ENCODE results near the gene HIBADH.

HIBADH gene

GRCh38 chr7:27662490-27663205 is at the start of gene HIBADH:
HIBADH (minus strand) TSS chr7:27662883; CDS start chr7:27662788, 95 bp downstream.
- Histone ChIP-seq H3K36me3 (ENCODE audit: control insufficient read depth in 2 of 2, insufficient read depth in 2 of 2, low read length in 2 of 2) (no peaks in the 10 kb centered on the region), H3K9ac (ENCODE audit: low read depth in 1 of 2, low read length in 2 of 2) (peak within 1 kb of the TSS; percentile 76 to 92), H3K27me3 (ENCODE audit: control insufficient read depth in 2 of 2, insufficient read depth in 2 of 2, low read length in 2 of 2) (no peaks in the 10 kb centered on the region), H3K27ac (ENCODE audit: low read depth in 2 of 2, low read length in 2 of 2) (peak within 1 kb of the TSS; percentile 72 to 88), H3K4me3 (ENCODE audit: low read length in 2 of 2) (peak within 1 kb of the TSS; percentile 86 to 92), H3K9me3 (ENCODE audit: control insufficient read depth in 2 of 2, low read length in 2 of 2) (no peaks in the 10 kb centered on the region), H3K4me1 (ENCODE audit: control insufficient read depth in 2 of 2, insufficient read depth in 2 of 2, low read length in 2 of 2) (peaks cover 5 to 10% of the 10 kb centered on the region in 2 donors)

GRCh38 chr7:27712217-27712616 is 49.5 kb upstream of the HIBADH start:
- H3K9ac ChIP-seq (ENCODE audit: low read depth in 1 of 2, low read length in 2 of 2): no peak overlapping the region
- H3K9me3 ChIP-seq (ENCODE audit: control insufficient read depth in 2 of 2, low read length in 2 of 2): no peaks in the 10 kb centered on the region
- no peaks in the 10 kb centered on the region for H3K27me3 ChIP-seq (ENCODE audit: control insufficient read depth in 2 of 2, insufficient read depth in 2 of 2, low read length in 2 of 2)
- H3K4me1 ChIP-seq (ENCODE audit: control insufficient read depth in 2 of 2, insufficient read depth in 2 of 2, low read length in 2 of 2): peaks cover 0 to 3% of the 10 kb centered on the region in 2 donors
- H3K4me3 ChIP-seq (ENCODE audit: low read length in 2 of 2): no peak overlapping the region
- H3K27ac ChIP-seq (ENCODE audit: low read depth in 2 of 2, low read length in 2 of 2): no peak overlapping the region
- H3K36me3 ChIP-seq (ENCODE audit: control insufficient read depth in 2 of 2, insufficient read depth in 2 of 2, low read length in 2 of 2): no peaks in the 10 kb centered on the region

GRCh38 chr7:27709137-27710075 is 46.7 kb upstream of the HIBADH start:
- peaks cover 0 to 2% of the 10 kb centered on the region in 2 donors for H3K4me1 ChIP-seq (ENCODE audit: control insufficient read depth in 2 of 2, insufficient read depth in 2 of 2, low read length in 2 of 2)
- H3K9ac ChIP-seq (ENCODE audit: low read depth in 1 of 2, low read length in 2 of 2): no peak overlapping the region
- H3K36me3 ChIP-seq (ENCODE audit: control insufficient read depth in 2 of 2, insufficient read depth in 2 of 2, low read length in 2 of 2): no peaks in the 10 kb centered on the region
- no peaks in the 10 kb centered on the region for H3K27me3 ChIP-seq (ENCODE audit: control insufficient read depth in 2 of 2, insufficient read depth in 2 of 2, low read length in 2 of 2)
- no peak overlapping the region for H3K27ac ChIP-seq (ENCODE audit: low read depth in 2 of 2, low read length in 2 of 2)
- no peaks in the 10 kb centered on the region for H3K9me3 ChIP-seq (ENCODE audit: control insufficient read depth in 2 of 2, low read length in 2 of 2)
- H3K4me3 ChIP-seq (ENCODE audit: low read length in 2 of 2): no peak overlapping the region

GRCh38 chr7:27708485-27708884 is 45.8 kb upstream of the HIBADH start:
- no peak overlapping the region for H3K9ac ChIP-seq (ENCODE audit: low read depth in 1 of 2, low read length in 2 of 2)
- no peaks in the 10 kb centered on the region for H3K4me1 ChIP-seq (ENCODE audit: control insufficient read depth in 2 of 2, insufficient read depth in 2 of 2, low read length in 2 of 2)
- no peaks in the 10 kb centered on the region for H3K27me3 ChIP-seq (ENCODE audit: control insufficient read depth in 2 of 2, insufficient read depth in 2 of 2, low read length in 2 of 2)
- H3K4me3 ChIP-seq (ENCODE audit: low read length in 2 of 2): no peak overlapping the region
- H3K36me3 ChIP-seq (ENCODE audit: control insufficient read depth in 2 of 2, insufficient read depth in 2 of 2, low read length in 2 of 2): no peaks in the 10 kb centered on the region
- no peak overlapping the region for H3K27ac ChIP-seq (ENCODE audit: low read depth in 2 of 2, low read length in 2 of 2)
- no peaks in the 10 kb centered on the region for H3K9me3 ChIP-seq (ENCODE audit: control insufficient read depth in 2 of 2, low read length in 2 of 2)

- no peak overlapping the region for H3K9ac ChIP-seq (ENCODE audit: low read depth in 1 of 2, low read length in 2 of 2)
- H3K9me3 ChIP-seq (ENCODE audit: control insufficient read depth in 2 of 2, low read length in 2 of 2): no peaks in the 10 kb centered on the region
- no peaks in the 10 kb centered on the region for H3K36me3 ChIP-seq (ENCODE audit: control insufficient read depth in 2 of 2, insufficient read depth in 2 of 2, low read length in 2 of 2)
- H3K27ac ChIP-seq (ENCODE audit: low read depth in 2 of 2, low read length in 2 of 2): no peak overlapping the region
- no peaks in the 10 kb centered on the region for H3K4me1 ChIP-seq (ENCODE audit: control insufficient read depth in 2 of 2, insufficient read depth in 2 of 2, low read length in 2 of 2)
- no peak overlapping the region for H3K4me3 ChIP-seq (ENCODE audit: low read length in 2 of 2)
- no peaks in the 10 kb centered on the region for H3K27me3 ChIP-seq (ENCODE audit: control insufficient read depth in 2 of 2, insufficient read depth in 2 of 2, low read length in 2 of 2)
Observed at GRCh38 chr7:27705200-27705594, 42.5 kb upstream of the HIBADH start.

GRCh38 chr7:27704422-27705199 is 41.9 kb upstream of the HIBADH start:
- H3K27ac ChIP-seq (ENCODE audit: low read depth in 2 of 2, low read length in 2 of 2): no peak overlapping the region
- H3K4me1 ChIP-seq (ENCODE audit: control insufficient read depth in 2 of 2, insufficient read depth in 2 of 2, low read length in 2 of 2): no peaks in the 10 kb centered on the region

GRCh38 chr7:27703181-27703580 is 40.5 kb upstream of the HIBADH start:
- H3K36me3 ChIP-seq (ENCODE audit: control insufficient read depth in 2 of 2, insufficient read depth in 2 of 2, low read length in 2 of 2): no peaks in the 10 kb centered on the region
- H3K9me3 ChIP-seq (ENCODE audit: control insufficient read depth in 2 of 2, low read length in 2 of 2): no peaks in the 10 kb centered on the region
- H3K27me3 ChIP-seq (ENCODE audit: control insufficient read depth in 2 of 2, insufficient read depth in 2 of 2, low read length in 2 of 2): no peaks in the 10 kb centered on the region
- H3K4me1 ChIP-seq (ENCODE audit: control insufficient read depth in 2 of 2, insufficient read depth in 2 of 2, low read length in 2 of 2): peaks cover 0 to 2% of the 10 kb centered on the region in 2 donors
- no peak overlapping the region for H3K27ac ChIP-seq (ENCODE audit: low read depth in 2 of 2, low read length in 2 of 2)
- H3K4me3 ChIP-seq (ENCODE audit: low read length in 2 of 2): no peak overlapping the region
- H3K9ac ChIP-seq (ENCODE audit: low read depth in 1 of 2, low read length in 2 of 2): no peak overlapping the region

More at GRCh38 chr7:27704422-27705199, 41.9 kb upstream of the HIBADH start:
- Histone ChIP-seq H3K9me3 (ENCODE audit: control insufficient read depth in 2 of 2, low read length in 2 of 2) (no peaks in the 10 kb centered on the region), H3K4me3 (ENCODE audit: low read length in 2 of 2) (no peak overlapping the region), H3K36me3 (ENCODE audit: control insufficient read depth in 2 of 2, insufficient read depth in 2 of 2, low read length in 2 of 2) (no peaks in the 10 kb centered on the region), H3K27me3 (ENCODE audit: control insufficient read depth in 2 of 2, insufficient read depth in 2 of 2, low read length in 2 of 2) (no peaks in the 10 kb centered on the region), H3K9ac (ENCODE audit: low read depth in 1 of 2, low read length in 2 of 2) (no peak overlapping the region)

GRCh38 chr7:27700501-27700900 is 37.8 kb upstream of the HIBADH start:
- Histone ChIP-seq H3K4me1 (ENCODE audit: control insufficient read depth in 2 of 2, insufficient read depth in 2 of 2, low read length in 2 of 2) (peaks cover 0 to 7% of the 10 kb centered on the region in 2 donors), H3K27ac (ENCODE audit: low read depth in 2 of 2, low read length in 2 of 2) (no peak overlapping the region), H3K9me3 (ENCODE audit: control insufficient read depth in 2 of 2, low read length in 2 of 2) (no peaks in the 10 kb centered on the region), H3K4me3 (ENCODE audit: low read length in 2 of 2) (no peak overlapping the region), H3K27me3 (ENCODE audit: control insufficient read depth in 2 of 2, insufficient read depth in 2 of 2, low read length in 2 of 2) (no peaks in the 10 kb centered on the region), H3K9ac (ENCODE audit: low read depth in 1 of 2, low read length in 2 of 2) (no peak overlapping the region), H3K36me3 (ENCODE audit: control insufficient read depth in 2 of 2, insufficient read depth in 2 of 2, low read length in 2 of 2) (no peaks in the 10 kb centered on the region)

GRCh38 chr7:27699751-27700150 is 37.1 kb upstream of the HIBADH start:
- Histone ChIP-seq H3K27ac (ENCODE audit: low read depth in 2 of 2, low read length in 2 of 2) (no peak overlapping the region), H3K9me3 (ENCODE audit: control insufficient read depth in 2 of 2, low read length in 2 of 2) (no peaks in the 10 kb centered on the region), H3K27me3 (ENCODE audit: control insufficient read depth in 2 of 2, insufficient read depth in 2 of 2, low read length in 2 of 2) (no peaks in the 10 kb centered on the region), H3K4me3 (ENCODE audit: low read length in 2 of 2) (no peak overlapping the region), H3K36me3 (ENCODE audit: control insufficient read depth in 2 of 2, insufficient read depth in 2 of 2, low read length in 2 of 2) (no peaks in the 10 kb centered on the region), H3K4me1 (ENCODE audit: control insufficient read depth in 2 of 2, insufficient read depth in 2 of 2, low read length in 2 of 2) (peaks cover 0 to 7% of the 10 kb centered on the region in 2 donors), H3K9ac (ENCODE audit: low read depth in 1 of 2, low read length in 2 of 2) (no peak overlapping the region)

Measured in mucosa of rectum (tissue), 2 donors.